ENCODE data around the gene CDC42SE2. TPM values are rescaled to one million over a fixed set of nuclear protein-coding genes. Genes with fewer than 3 reads are reported as not detected.

The CDC42SE2 gene
- total RNA-seq, 2 experiments from 2014 or later = 100 to 102 TPM

- POLR2A ChIA-PET = interaction anchor here (6.9 to 15.5 kb wide), 2 partner anchors 8 to 100 kb away, joined by 59 to 170 read pairs; no protein-coding TSS in a partner anchor
- no peak overlapping the region for H3K4me3 Mint-ChIP-seq
- TF ChIP-seq, protein P1, sequence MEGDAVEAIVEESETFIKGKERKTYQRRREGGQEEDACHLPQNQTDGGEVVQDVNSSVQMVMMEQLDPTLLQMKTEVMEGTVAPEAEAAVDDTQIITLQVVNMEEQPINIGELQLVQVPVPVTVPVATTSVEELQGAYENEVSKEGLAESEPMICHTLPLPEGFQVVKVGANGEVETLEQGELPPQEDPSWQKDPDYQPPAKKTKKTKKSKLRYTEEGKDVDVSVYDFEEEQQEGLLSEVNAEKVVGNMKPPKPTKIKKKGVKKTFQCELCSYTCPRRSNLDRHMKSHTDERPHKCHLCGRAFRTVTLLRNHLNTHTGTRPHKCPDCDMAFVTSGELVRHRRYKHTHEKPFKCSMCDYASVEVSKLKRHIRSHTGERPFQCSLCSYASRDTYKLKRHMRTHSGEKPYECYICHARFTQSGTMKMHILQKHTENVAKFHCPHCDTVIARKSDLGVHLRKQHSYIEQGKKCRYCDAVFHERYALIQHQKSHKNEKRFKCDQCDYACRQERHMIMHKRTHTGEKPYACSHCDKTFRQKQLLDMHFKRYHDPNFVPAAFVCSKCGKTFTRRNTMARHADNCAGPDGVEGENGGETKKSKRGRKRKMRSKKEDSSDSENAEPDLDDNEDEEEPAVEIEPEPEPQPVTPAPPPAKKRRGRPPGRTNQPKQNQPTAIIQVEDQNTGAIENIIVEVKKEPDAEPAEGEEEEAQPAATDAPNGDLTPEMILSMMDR (IDR thresholded peaks at IDR 0.05) = no peak
- CTCF ChIA-PET = interaction anchor here (1.9 to 2.3 kb wide), 2 partner anchors 96 to 121 kb away, joined by 5 to 7 read pairs; no protein-coding TSS in a partner anchor
- DNase-seq (no peak), ATAC-seq (no peak)
- peaks cover 43% of the 10 kb centered on the region for H3K4me1 Mint-ChIP-seq (ENCODE audit: low read depth)
- no peaks in the 10 kb centered on the region for H3K9me3 Mint-ChIP-seq
- H3K27ac Mint-ChIP-seq = no peak overlapping the region
- H3K36me3 Mint-ChIP-seq (ENCODE audit: low read depth) = peaks cover 53% of the 10 kb centered on the region
- H3K27me3 Mint-ChIP-seq = no peaks in the 10 kb centered on the region
- intact Hi-C loops (cut with micrococcal nuclease) = no loop called here
Observed at GRCh38 chr5:131261483-131261882, 2.4 kb upstream of the CDC42SE2 start.

- POLR2A ChIA-PET = interaction anchor here (1.1 to 15.5 kb wide), 13 partner anchors 9 to 137 kb away, joined by 3 to 170 read pairs (median 5); partner anchors contain the start of gene HINT1
- Mint-ChIP-seq H3K4me1 (ENCODE audit: low read depth) (peaks cover 41% of the 10 kb centered on the region), H3K27me3 (no peaks in the 10 kb centered on the region), H3K27ac (peak overlapping the region; percentile 95), H3K4me3 (peak overlapping the region; percentile 86), H3K36me3 (ENCODE audit: low read depth) (peaks cover 53% of the 10 kb centered on the region), H3K9me3 (peaks cover 2% of the 10 kb centered on the region)
- TF ChIP-seq, protein P1 (IDR thresholded peaks at IDR 0.05) = no peak
- CTCF ChIA-PET = interaction anchor here (1.0 to 5.3 kb wide), 7 partner anchors 8 to 152 kb away, joined by 3 to 25 read pairs (median 4); partner anchors contain the start of gene HINT1
- intact Hi-C loops (cut with micrococcal nuclease) = no loop called here
- DNase-seq (no peak), ATAC-seq (peak; percentile 15)
Observed at GRCh38 chr5:131262953-131263541, 806 bp upstream of the CDC42SE2 start.

DNA sequence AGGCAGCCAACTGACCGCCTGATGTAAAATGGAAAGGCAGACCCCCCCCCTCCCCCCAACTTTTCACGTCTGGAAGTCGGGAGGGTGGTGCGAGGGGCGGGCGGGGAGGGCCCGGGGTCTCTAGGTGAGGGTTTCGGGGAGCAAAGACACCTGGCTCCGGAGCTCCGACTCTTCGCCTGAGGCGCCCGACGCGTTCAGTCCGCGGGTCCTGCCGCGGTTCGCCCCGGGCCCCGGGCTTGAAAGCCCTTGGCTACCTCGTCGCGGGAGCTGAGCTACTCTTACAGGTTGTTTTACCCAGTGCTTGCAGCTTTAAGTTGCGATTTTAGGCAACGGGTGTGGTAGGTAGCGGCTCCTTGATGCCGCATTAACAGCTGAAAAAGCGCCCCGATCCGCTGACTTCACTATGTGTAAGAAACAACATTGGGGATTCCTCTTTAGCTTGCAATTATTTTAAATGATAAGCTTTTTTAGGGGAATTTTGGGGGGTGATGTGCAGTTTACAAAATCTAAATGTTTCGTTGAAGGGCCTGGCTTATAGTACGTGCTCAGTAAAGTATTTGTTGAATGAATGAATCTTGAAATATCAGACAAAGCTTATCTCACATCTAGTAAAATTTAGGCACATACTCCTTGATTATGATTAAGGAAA lies 722 bp downstream of the CDC42SE2 start:
- peak; percentile 2 for ATAC-seq
- TF ChIP-seq, protein P1 (IDR thresholded peaks at IDR 0.05) = no peak
- H3K36me3 Mint-ChIP-seq (ENCODE audit: low read depth) = peaks cover 51% of the 10 kb centered on the region
- H3K27me3 Mint-ChIP-seq = no peaks in the 10 kb centered on the region
- CTCF ChIA-PET = interaction anchor here (0.8 to 5.3 kb wide), 25 partner anchors 8 to 151 kb away, joined by 3 to 28 read pairs (median 4); partner anchors contain the start of gene HINT1
- POLR2A ChIA-PET = interaction anchor here (0.7 to 15.5 kb wide), 35 partner anchors 11 to 160 kb away, joined by 3 to 170 read pairs (median 4); partner anchors contain the start of gene HINT1
- DNase-seq = peak; percentile 65
- intact Hi-C loops (cut with micrococcal nuclease) = no loop called here
- peak overlapping the region; percentile 89 for H3K27ac Mint-ChIP-seq
- H3K4me1 Mint-ChIP-seq (ENCODE audit: low read depth) = peaks cover 34% of the 10 kb centered on the region
- peaks cover 2% of the 10 kb centered on the region for H3K9me3 Mint-ChIP-seq
- H3K4me3 Mint-ChIP-seq = peak overlapping the region; percentile 86

DNA sequence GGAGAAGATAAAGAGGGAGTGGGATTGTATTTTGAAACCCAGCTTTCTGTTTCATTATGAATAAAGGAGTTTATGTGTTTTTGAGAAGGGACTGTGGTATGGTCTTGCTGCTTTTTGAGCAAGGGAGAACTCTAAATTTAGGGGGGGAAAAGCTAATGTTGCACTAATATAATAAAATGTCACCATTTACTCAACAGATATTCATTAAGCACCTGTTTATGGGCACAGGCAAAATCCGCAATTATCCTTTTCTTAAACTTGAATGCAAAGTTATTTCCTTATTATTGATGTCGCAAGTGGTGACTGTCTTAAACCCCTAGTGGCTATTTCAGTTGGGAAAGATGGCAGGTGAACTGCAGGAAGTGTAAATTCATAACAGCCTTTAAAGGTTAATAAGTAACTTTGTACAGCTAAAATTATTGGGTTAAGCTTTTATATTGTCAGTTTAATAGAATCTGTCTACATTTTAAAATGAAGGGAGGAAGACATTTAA lies 1.5 kb downstream of the CDC42SE2 start:
- Mint-ChIP-seq H3K9me3 (peaks cover 2% of the 10 kb centered on the region), H3K27me3 (no peaks in the 10 kb centered on the region), H3K36me3 (ENCODE audit: low read depth) (peaks cover 45% of the 10 kb centered on the region), H3K27ac (peak overlapping the region; percentile 89), H3K4me3 (peak overlapping the region; percentile 86), H3K4me1 (ENCODE audit: low read depth) (peaks cover 34% of the 10 kb centered on the region)
- ChIA-PET CTCF (interaction anchor here (0.8 to 5.3 kb wide), 26 partner anchors 9 to 150 kb away, joined by 3 to 28 read pairs (median 4); partner anchors contain the start of gene HINT1), POLR2A (interaction anchor here (1.0 to 15.5 kb wide), 18 partner anchors 10 to 127 kb away, joined by 3 to 170 read pairs (median 6); partner anchors contain the start of gene HINT1)
- DNase-seq (no peak), ATAC-seq (no peak)
- intact Hi-C loops (cut with micrococcal nuclease) = no loop called here
- TF ChIP-seq, protein P1 (IDR thresholded peaks at IDR 0.05) = peak; percentile 49

All from activated CD8-positive, alpha-beta T cell treated with anti-CD3 and anti-CD28 coated beads for 36 hours (primary cell).